ENCODE data around the gene OR1E1. TPM values are rescaled to one million over a fixed set of nuclear protein-coding genes. Genes with fewer than 3 reads are reported as not detected.
"Not testable (repeated sequence)": the region's sequence is repeated elsewhere in the genome, so short reads cannot be mapped to it uniquely, and the experiment has no call there.

The OR1E1 gene
- total RNA-seq, 4 donors from 2014 or later: not detected

DNA sequence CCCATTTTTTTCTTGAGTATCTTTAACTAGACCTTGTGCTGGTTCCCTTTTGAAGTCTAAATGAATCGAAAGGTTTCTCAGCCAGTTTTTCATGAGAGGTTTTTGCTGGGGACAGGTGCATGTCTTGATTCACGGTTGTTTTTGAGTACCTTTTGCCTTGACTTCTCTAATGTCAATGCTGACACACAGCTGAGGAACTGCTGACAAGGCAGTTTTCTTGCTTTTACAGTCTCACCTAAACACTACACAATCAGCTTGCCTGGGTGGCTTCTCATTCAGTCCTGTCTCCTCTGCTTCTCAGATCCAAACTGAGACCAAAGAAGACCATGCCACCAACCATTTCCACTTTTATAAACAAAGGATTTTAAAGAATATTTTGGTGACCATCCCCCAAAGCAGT lies 20.0 kb upstream of the OR1E1 start:
- TF ChIP-seq, protein P1, sequence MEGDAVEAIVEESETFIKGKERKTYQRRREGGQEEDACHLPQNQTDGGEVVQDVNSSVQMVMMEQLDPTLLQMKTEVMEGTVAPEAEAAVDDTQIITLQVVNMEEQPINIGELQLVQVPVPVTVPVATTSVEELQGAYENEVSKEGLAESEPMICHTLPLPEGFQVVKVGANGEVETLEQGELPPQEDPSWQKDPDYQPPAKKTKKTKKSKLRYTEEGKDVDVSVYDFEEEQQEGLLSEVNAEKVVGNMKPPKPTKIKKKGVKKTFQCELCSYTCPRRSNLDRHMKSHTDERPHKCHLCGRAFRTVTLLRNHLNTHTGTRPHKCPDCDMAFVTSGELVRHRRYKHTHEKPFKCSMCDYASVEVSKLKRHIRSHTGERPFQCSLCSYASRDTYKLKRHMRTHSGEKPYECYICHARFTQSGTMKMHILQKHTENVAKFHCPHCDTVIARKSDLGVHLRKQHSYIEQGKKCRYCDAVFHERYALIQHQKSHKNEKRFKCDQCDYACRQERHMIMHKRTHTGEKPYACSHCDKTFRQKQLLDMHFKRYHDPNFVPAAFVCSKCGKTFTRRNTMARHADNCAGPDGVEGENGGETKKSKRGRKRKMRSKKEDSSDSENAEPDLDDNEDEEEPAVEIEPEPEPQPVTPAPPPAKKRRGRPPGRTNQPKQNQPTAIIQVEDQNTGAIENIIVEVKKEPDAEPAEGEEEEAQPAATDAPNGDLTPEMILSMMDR (IDR thresholded peaks at IDR 0.05): no peak
- TF ChIP-seq POLR2A (IDR thresholded peaks at IDR 0.05): no peak
- Histone ChIP-seq H3K9me3 (no peaks in the 10 kb centered on the region), H3K4me3 (no peak overlapping the region), H3K27ac (no peak overlapping the region), H3K27me3 (no peaks in the 10 kb centered on the region), H3K4me1 (no peaks in the 10 kb centered on the region), H3K36me3 (no peaks in the 10 kb centered on the region)
- no peak for DNase-seq

DNA sequence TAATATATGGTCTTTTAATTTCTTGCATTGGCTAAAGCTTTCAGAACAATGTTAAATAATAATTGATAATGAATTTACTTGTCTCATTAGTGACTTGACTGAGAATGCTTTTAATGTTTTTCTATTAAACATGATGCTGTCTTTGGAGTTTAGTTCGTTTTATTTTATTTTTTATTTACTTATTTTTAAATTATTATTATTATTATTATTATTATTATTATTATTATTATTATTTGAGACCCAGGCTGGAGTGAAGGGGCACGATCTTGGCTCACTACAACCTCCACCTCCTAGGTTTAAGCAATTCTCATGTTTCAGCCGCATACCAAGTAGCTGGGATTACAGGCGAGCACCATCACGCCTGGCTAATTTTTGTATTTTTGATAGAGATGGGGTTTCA lies 17.4 kb upstream of the OR1E1 start:
- Histone ChIP-seq H3K36me3 (no peaks in the 10 kb centered on the region), H3K4me1 (no peaks in the 10 kb centered on the region), H3K4me3 (no peak overlapping the region), H3K27ac (no peak overlapping the region), H3K27me3 (no peaks in the 10 kb centered on the region), H3K9me3 (no peaks in the 10 kb centered on the region)
- TF ChIP-seq POLR2A (IDR thresholded peaks at IDR 0.05): no peak
- TF ChIP-seq, protein P1 (IDR thresholded peaks at IDR 0.05): no peak
- DNase-seq: no peak

DNA sequence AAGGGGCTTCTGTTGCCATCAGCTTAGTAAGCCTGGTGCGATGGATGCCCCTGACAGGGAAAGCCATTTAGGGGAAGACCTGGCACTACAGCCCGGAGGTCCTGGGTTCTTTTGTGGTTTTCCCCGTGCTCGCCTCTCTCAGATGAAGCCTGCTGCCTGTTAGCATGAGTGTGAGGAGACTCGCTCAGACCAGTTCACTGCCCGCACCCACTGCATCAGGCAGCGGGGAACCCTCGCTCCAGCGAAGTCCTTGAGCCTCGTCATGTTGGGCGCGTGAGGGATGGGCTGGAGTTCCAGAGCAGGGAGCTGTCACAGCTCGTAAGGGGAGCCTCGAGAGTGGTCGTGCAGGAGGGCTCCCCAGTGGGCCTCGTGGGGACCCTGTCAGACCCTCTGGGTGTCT lies 14.0 kb upstream of the OR1E1 start:
- not testable (repeated sequence) for H3K9me3 ChIP-seq, H3K4me3 ChIP-seq, H3K27me3 ChIP-seq, H3K36me3 ChIP-seq, H3K27ac ChIP-seq, DNase-seq, H3K4me1 ChIP-seq

DNA sequence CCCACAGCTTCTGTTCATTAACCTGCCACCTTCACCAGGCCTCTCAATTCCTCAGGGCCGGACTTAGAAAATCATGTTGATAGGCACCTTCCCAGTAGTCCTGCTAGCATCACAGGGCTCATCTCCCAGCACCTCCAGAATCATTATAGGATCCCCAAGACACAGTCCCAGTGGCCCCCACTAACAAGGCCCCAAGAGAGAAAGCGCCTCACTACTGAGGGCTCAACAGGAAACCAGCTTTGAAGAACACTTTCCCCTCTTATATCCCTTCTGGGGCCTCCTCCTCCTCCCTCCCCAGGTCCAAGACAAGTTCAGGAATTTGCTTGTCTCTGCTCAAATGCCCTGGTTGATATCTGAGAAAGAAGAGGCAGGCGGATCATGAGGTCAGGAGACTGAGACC lies 12.9 kb upstream of the OR1E1 start, which contains the start of gene OR3A3:
TSS of gene OR3A3 (plus strand) at position 301 of the 400 bp plus-strand sequence.
- Histone ChIP-seq H3K9me3 (peaks cover 0 to 4% (median 0%) of the 10 kb centered on the region in 4 donors), H3K36me3 (no peaks in the 10 kb centered on the region), H3K4me1 (no peaks in the 10 kb centered on the region), H3K27ac (no peak within 1 kb of the TSS), H3K27me3 (no peaks in the 10 kb centered on the region), H3K4me3 (no peak within 1 kb of the TSS)
- TF ChIP-seq, protein P1 (IDR thresholded peaks at IDR 0.05): no peak
- TF ChIP-seq POLR2A (IDR thresholded peaks at IDR 0.05): no peak
- no peak for DNase-seq

DNA sequence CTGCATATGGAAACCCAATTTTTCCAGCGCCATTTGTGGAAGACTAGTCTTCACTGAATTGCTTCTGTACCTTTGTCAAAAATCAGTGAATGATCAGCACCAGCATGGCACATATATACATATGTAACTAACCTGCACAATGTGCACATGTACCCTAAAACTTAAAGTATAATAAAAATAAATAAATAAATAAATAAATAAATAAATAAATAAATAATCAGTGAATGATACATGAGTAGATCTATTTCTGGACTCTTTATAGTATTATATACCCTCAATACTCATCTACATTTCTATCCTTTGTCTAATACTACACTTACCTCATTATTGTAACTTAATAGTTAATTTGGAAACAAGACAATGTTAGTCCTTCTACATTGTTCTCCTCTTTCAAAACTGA lies 5.6 kb upstream of the OR1E1 start:
- not testable (repeated sequence) for H3K9me3 ChIP-seq, DNase-seq, H3K4me1 ChIP-seq, H3K4me3 ChIP-seq, H3K27me3 ChIP-seq, H3K27ac ChIP-seq, H3K36me3 ChIP-seq

DNA sequence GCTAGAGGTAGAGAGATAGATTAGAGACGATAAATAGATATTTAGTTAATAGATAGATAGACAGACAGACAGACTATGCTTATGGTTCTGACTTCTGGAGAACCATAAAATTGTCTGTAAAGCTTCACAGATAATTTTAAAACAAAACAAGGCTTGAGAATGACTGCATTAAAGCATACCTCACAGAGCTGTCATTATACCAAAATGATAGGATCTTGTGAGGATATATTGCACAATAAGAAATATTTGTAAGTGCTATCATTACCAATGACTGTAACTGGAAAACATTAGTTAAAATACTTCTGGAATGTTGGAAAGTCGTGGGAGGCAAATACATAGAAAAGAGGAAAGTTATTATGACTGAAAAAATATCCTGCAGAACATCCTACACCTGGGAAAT lies 3.6 kb upstream of the OR1E1 start:
- Histone ChIP-seq H3K27me3 (no peaks in the 10 kb centered on the region), H3K9me3 (no peaks in the 10 kb centered on the region), H3K4me3 (no peak overlapping the region), H3K27ac (no peak overlapping the region), H3K36me3 (no peaks in the 10 kb centered on the region), H3K4me1 (no peaks in the 10 kb centered on the region)
- no peak for TF ChIP-seq POLR2A (IDR thresholded peaks at IDR 0.05)
- TF ChIP-seq, protein P1 (IDR thresholded peaks at IDR 0.05): no peak
- DNase-seq: no peak

DNA sequence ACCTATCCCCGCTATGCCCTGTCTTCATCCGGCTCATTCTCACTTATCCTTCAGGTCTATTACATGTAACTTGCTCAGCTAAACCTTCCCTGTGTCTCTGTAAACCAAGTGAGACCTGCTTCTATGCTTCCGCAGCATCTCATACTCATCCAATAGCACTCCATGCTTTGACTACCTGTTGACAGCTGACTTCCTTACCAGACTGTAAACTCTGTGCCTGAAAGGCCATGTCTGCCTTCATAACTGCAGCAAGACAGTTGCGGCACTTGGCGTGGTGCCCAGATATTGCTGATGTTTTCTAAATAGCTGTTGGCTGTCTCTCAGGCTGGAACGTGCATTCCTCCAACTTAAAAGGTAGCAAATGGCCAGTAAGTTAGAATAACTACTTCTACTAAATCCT lies 1.8 kb upstream of the OR1E1 start:
- no peak for DNase-seq
- H3K27me3 ChIP-seq: no peaks in the 10 kb centered on the region
- no peaks in the 10 kb centered on the region for H3K9me3 ChIP-seq
- no peak overlapping the region for H3K4me3 ChIP-seq
- H3K4me1 ChIP-seq: no peaks in the 10 kb centered on the region
- no peaks in the 10 kb centered on the region for H3K36me3 ChIP-seq
- TF ChIP-seq POLR2A (IDR thresholded peaks at IDR 0.05): no peak
- TF ChIP-seq, protein P1 (IDR thresholded peaks at IDR 0.05): no peak
- no peak overlapping the region for H3K27ac ChIP-seq

- not testable (repeated sequence) for DNase-seq, H3K27ac ChIP-seq
These were observed 409 bp downstream of the OR1E1 start for GRCh38 chr17:3397801-3398200.

More at GRCh38 chr17:3397801-3398200, 409 bp downstream of the OR1E1 start:
- H3K9me3 ChIP-seq, H3K27me3 ChIP-seq, H3K4me3 ChIP-seq, H3K36me3 ChIP-seq, H3K4me1 ChIP-seq: not testable (repeated sequence)

All from Peyer's patch (tissue), 4 donors.